OCI-LY1 (cell line): ENCODE measurements around the gene PSMA3.

Experiments used
- H2AFZ ChIP-seq: fragments of 200-600 bp; sonication (generic), shearing (Covaris generic); 2 replicates; pipeline ENCODE4 v1.6.0; 2014; ENCODE audit warnings: antibody characterized with exemption, mild to moderate bottlenecking, low read length
- H3F3A ChIP-seq: fragments of 200-600 bp; sonication (generic), shearing (Covaris generic); 2 replicates; pipeline ENCODE4 v1.6.0; 2014; ENCODE audit warnings: mild to moderate bottlenecking, antibody characterized with exemption, low read length, moderate library complexity; ENCODE audit not compliant: insufficient read depth
- H3K27ac ChIP-seq: fragments of 200-600 bp; sonication (generic); 2 replicates; pipeline ENCODE4 v1.5.1; 2014; ENCODE audit warnings: low read length, mixed run types, mild to moderate bottlenecking, low read depth; ENCODE audit not compliant: poor library complexity, severe bottlenecking
- H3K27me3 ChIP-seq: fragments of 200-600 bp; sonication (generic); 2 replicates; pipeline ENCODE4 v1.6.0; 2014; ENCODE audit warnings: antibody characterized with exemption, mild to moderate bottlenecking, low read length, moderate library complexity; ENCODE audit not compliant: insufficient read depth
- H3K36me3 ChIP-seq: fragments of 200-600 bp; sonication (generic); 2 replicates; pipeline ENCODE4 v1.6.1; 2014; ENCODE audit warnings: mild to moderate bottlenecking, antibody characterized with exemption, low read length, moderate library complexity, mixed read lengths; ENCODE audit not compliant: insufficient read depth
- H3K4me1 ChIP-seq: fragments of 200-600 bp; sonication (generic); 2 replicates; pipeline ENCODE4 v1.5.1; 2014; ENCODE audit warnings: mild to moderate bottlenecking, low read length, moderate library complexity; ENCODE audit not compliant: insufficient read depth, severe bottlenecking
- H3K4me2 ChIP-seq: fragments of 200-600 bp; sonication (generic), shearing (Covaris generic); 2 replicates; pipeline ENCODE4 v1.6.1; 2014; ENCODE audit warnings: low read length
- H3K4me3 ChIP-seq: fragments of 200-600 bp; sonication (generic); 2 replicates; pipeline ENCODE4 v1.5.1; 2014; ENCODE audit warnings: low read length, low read depth, mild to moderate bottlenecking, mixed read lengths; ENCODE audit not compliant: poor library complexity, severe bottlenecking
- H3K79me2 ChIP-seq: fragments of 200-600 bp; shearing (Covaris generic); 2 replicates; pipeline ENCODE4 v1.6.1; 2016; ENCODE audit warnings: mixed run types, low read length, mixed read lengths; ENCODE audit not compliant: insufficient read depth
- H3K9ac ChIP-seq: fragments of 200-600 bp; sonication (generic), shearing (Covaris generic); 2 replicates; pipeline ENCODE4 v1.6.1; 2014; ENCODE audit warnings: mild to moderate bottlenecking, low read length, mixed read lengths
- H3K9me2 ChIP-seq: fragments of 200-600 bp; sonication (generic), shearing (Covaris generic); 2 replicates; pipeline ENCODE4 v1.6.1; 2014; ENCODE audit warnings: low read depth, mild to moderate bottlenecking, low read length, mixed read lengths
- H3K9me3 ChIP-seq: fragments of 200-600 bp; shearing (Covaris generic); 2 replicates; pipeline ENCODE4 v1.6.1; 2014; ENCODE audit warnings: low read length, mixed read lengths
- H4K20me1 ChIP-seq: fragments of 200-600 bp; sonication (generic), shearing (Covaris generic); 2 replicates; pipeline ENCODE4 v1.6.0; 2016; ENCODE audit warnings: mild to moderate bottlenecking, low read length; ENCODE audit not compliant: insufficient read depth
- EZH2 ChIP-seq: fragments of 200-600 bp; sonication (generic), shearing (Covaris generic); IDR thresholded peaks from 2 replicates; pipeline ENCODE4 v1.8.0; 2017; ENCODE audit warnings: borderline replicate concordance, mixed run types, mild to moderate bottlenecking, antibody characterized with exemption, low read length, moderate library complexity, mixed read lengths
- TF ChIP-seq, protein P1 (sequence below): fragments of 200-600 bp; sonication (generic), shearing (Covaris generic); IDR thresholded peaks from 2 replicates; pipeline ENCODE4 v1.5.1; 2017; ENCODE audit warnings: mild to moderate bottlenecking, antibody characterized with exemption, low read length, moderate library complexity, mixed read lengths

The PSMA3 gene

DNA sequence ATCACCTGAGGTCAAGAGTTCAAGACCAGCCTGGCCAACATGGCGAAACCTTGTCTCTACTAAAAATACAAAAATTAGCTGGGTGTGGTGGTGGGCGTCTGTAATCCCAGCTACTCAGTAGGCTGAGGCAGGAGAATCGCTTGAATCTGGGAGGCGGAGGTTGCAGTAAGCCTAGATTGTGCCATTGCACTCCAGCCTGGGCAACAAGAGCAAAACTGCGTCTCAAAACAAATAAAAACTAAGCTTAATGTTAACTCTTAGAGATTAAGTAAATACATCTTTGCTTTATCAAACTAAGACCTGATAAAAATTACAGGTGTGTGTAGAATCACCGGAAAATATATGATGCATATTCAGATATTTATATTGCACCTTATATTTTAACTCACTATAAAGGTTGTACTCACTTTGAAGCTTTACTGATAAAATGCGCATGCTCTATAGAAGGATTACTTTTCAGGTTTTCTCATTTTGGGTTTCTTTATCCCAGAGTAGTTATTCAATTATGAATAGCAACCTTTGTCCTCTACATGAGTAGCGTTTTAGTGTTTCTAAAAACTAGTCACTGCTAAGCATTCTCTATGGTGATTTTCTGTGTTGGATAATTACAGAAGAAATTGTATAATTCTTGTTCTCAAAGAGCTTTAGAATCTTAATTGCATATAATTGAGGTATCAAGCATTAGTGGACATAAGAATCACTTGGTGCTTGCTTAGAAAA, 63.1 kb downstream of the PSMA3 start:
- Histone ChIP-seq H3K9ac (no peak overlapping the region), H3K27me3 (no peaks in the 10 kb centered on the region), H3K4me1 (no peaks in the 10 kb centered on the region), H3K4me2 (no peak overlapping the region), H3K27ac (no peak overlapping the region), H3K9me2 (no peaks in the 10 kb centered on the region), H3K36me3 (peaks cover 84% of the 10 kb centered on the region), H3F3A (no peaks in the 10 kb centered on the region), H3K9me3 (no peaks in the 10 kb centered on the region), H3K79me2 (no peaks in the 10 kb centered on the region), H2AFZ (no peak overlapping the region), H4K20me1 (no peaks in the 10 kb centered on the region), H3K4me3 (no peak overlapping the region)
- TF ChIP-seq, protein P1, sequence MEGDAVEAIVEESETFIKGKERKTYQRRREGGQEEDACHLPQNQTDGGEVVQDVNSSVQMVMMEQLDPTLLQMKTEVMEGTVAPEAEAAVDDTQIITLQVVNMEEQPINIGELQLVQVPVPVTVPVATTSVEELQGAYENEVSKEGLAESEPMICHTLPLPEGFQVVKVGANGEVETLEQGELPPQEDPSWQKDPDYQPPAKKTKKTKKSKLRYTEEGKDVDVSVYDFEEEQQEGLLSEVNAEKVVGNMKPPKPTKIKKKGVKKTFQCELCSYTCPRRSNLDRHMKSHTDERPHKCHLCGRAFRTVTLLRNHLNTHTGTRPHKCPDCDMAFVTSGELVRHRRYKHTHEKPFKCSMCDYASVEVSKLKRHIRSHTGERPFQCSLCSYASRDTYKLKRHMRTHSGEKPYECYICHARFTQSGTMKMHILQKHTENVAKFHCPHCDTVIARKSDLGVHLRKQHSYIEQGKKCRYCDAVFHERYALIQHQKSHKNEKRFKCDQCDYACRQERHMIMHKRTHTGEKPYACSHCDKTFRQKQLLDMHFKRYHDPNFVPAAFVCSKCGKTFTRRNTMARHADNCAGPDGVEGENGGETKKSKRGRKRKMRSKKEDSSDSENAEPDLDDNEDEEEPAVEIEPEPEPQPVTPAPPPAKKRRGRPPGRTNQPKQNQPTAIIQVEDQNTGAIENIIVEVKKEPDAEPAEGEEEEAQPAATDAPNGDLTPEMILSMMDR: no peak
- no peak for TF ChIP-seq EZH2

GRCh38 chr14:58309086-58309485, 64.4 kb downstream of the PSMA3 start:
- Histone ChIP-seq H3K4me2 (no peak overlapping the region), H3K9ac (no peak overlapping the region), H4K20me1 (no peaks in the 10 kb centered on the region), H3K4me1 (no peaks in the 10 kb centered on the region), H3K4me3 (no peak overlapping the region), H3K27ac (no peak overlapping the region), H2AFZ (no peak overlapping the region), H3K9me3 (no peaks in the 10 kb centered on the region), H3K9me2 (no peaks in the 10 kb centered on the region), H3K36me3 (peaks cover 77% of the 10 kb centered on the region), H3F3A (no peaks in the 10 kb centered on the region), H3K27me3 (no peaks in the 10 kb centered on the region), H3K79me2 (no peaks in the 10 kb centered on the region)
- TF ChIP-seq, protein P1: no peak
- TF ChIP-seq EZH2: no peak

- Histone ChIP-seq H3K9me2 (no peaks in the 10 kb centered on the region), H3K9ac (no peak overlapping the region), H2AFZ (no peak overlapping the region), H3K27me3 (no peaks in the 10 kb centered on the region), H3K4me2 (no peak overlapping the region), H3K4me1 (no peaks in the 10 kb centered on the region), H3K4me3 (no peak overlapping the region), H3K9me3 (no peaks in the 10 kb centered on the region), H3K36me3 (peaks cover 50% of the 10 kb centered on the region), H3K79me2 (no peaks in the 10 kb centered on the region), H4K20me1 (no peaks in the 10 kb centered on the region), H3F3A (no peaks in the 10 kb centered on the region), H3K27ac (no peak overlapping the region)
- TF ChIP-seq EZH2: no peak
- TF ChIP-seq, protein P1: no peak
These were observed 69.1 kb downstream of the PSMA3 start for GRCh38 chr14:58313699-58314098.
